Parathyroid adenoma (tissue), 2 donors: ENCODE measurements around the gene KDM3B.

Experiments used
- H2AFZ ChIP-seq: fragments of 300-600 bp; sonication (generic); one replicate; pipeline ENCODE4 v1.7.0; 2017; ENCODE audit warnings: antibody characterized with exemption, mild to moderate bottlenecking
- H3K27ac ChIP-seq: fragments of 300-600 bp; sonication (generic); one replicate; pipeline ENCODE4 v1.7.0; 2017
- H3K27me3 ChIP-seq: fragments of 300-600 bp; sonication (generic); one replicate; pipeline ENCODE4 v1.7.0; 2017; ENCODE audit warnings: low read length; ENCODE audit not compliant: control insufficient read depth, insufficient read depth
- H3K36me3 ChIP-seq: fragments of 300-600 bp; sonication (generic); one replicate; pipeline ENCODE4 v1.7.0; 2017; ENCODE audit warnings: low read length; ENCODE audit not compliant: control insufficient read depth, insufficient read depth
- H3K4me1 ChIP-seq: fragments of 300-600 bp; sonication (generic); one replicate; pipeline ENCODE4 v1.7.0; 2017; ENCODE audit warnings: control low read depth
- H3K4me2 ChIP-seq: fragments of 300-600 bp; sonication (generic); one replicate; pipeline ENCODE4 v1.7.0; 2017; ENCODE audit warnings: low read length
- H3K4me3 ChIP-seq: fragments of 300-600 bp; sonication (generic); one replicate; pipeline ENCODE4 v1.7.0; 2017; ENCODE audit warnings: low read depth, low read length
- H3K79me2 ChIP-seq: fragments of 300-600 bp; sonication (generic); one replicate; pipeline ENCODE4 v1.7.0; 2017; ENCODE audit warnings: control low read depth
- H3K9ac ChIP-seq: fragments of 300-600 bp; sonication (generic); one replicate; pipeline ENCODE4 v1.7.0; 2017; ENCODE audit warnings: mild to moderate bottlenecking
- H3K9me3 ChIP-seq: fragments of 300-600 bp; sonication (generic); one replicate; pipeline ENCODE4 v1.7.0; 2017; ENCODE audit warnings: low read length; ENCODE audit not compliant: control insufficient read depth
- CTCF ChIP-seq: fragments of 300-600 bp; sonication (generic); IDR thresholded peaks from one replicate; pipeline ENCODE4 v1.7.0; 2017; ENCODE audit warnings: antibody characterized with exemption, mild to moderate bottlenecking
- donor health status: primary hyperparathyroidism.

Gene KDM3B

GRCh38 chr5:138459311-138459933, 106.9 kb downstream of the KDM3B start:
- H3K9ac ChIP-seq = no peak overlapping the region
- H3K4me3 ChIP-seq = no peak overlapping the region
- H3K4me2 ChIP-seq = no peak overlapping the region
- no peaks in the 10 kb centered on the region for H3K36me3 ChIP-seq
- H3K27me3 ChIP-seq = no peaks in the 10 kb centered on the region
- no peaks in the 10 kb centered on the region for H3K9me3 ChIP-seq
- no peaks in the 10 kb centered on the region for H3K79me2 ChIP-seq
- H3K27ac ChIP-seq = no peak overlapping the region
- no peak overlapping the region for H2AFZ ChIP-seq
- H3K4me1 ChIP-seq = peaks cover 6% of the 10 kb centered on the region
- no peak for TF ChIP-seq CTCF

GRCh38 chr5:138460032-138460693, 107.7 kb downstream of the KDM3B start:
- no peak overlapping the region for H3K4me2 ChIP-seq
- no peak overlapping the region for H3K27ac ChIP-seq
- no peak overlapping the region for H2AFZ ChIP-seq
- TF ChIP-seq CTCF = no peak
- H3K4me3 ChIP-seq = no peak overlapping the region
- H3K36me3 ChIP-seq = no peaks in the 10 kb centered on the region
- H3K27me3 ChIP-seq = no peaks in the 10 kb centered on the region
- H3K79me2 ChIP-seq = no peaks in the 10 kb centered on the region
- peaks cover 6% of the 10 kb centered on the region for H3K4me1 ChIP-seq
- H3K9me3 ChIP-seq = no peaks in the 10 kb centered on the region
- H3K9ac ChIP-seq = no peak overlapping the region

GRCh38 chr5:138461343-138462125, 109.0 kb downstream of the KDM3B start:
- no peak overlapping the region for H3K27ac ChIP-seq
- no peak for TF ChIP-seq CTCF
- no peak overlapping the region for H2AFZ ChIP-seq

GRCh38 chr5:138463419-138464007, 111.0 kb downstream of the KDM3B start:
- Histone ChIP-seq H3K9ac (peak overlapping the region; percentile 84), H3K4me2 (peak overlapping the region; percentile 93), H3K4me1 (peaks cover 6% of the 10 kb centered on the region), H3K79me2 (no peaks in the 10 kb centered on the region), H3K36me3 (no peaks in the 10 kb centered on the region), H2AFZ (peak overlapping the region; percentile 84), H3K27me3 (no peaks in the 10 kb centered on the region), H3K9me3 (no peaks in the 10 kb centered on the region), H3K27ac (peak overlapping the region; percentile 95), H3K4me3 (peak overlapping the region; percentile 98)
- no peak for TF ChIP-seq CTCF

More at GRCh38 chr5:138461343-138462125, 109.0 kb downstream of the KDM3B start:
- peaks cover 6% of the 10 kb centered on the region for H3K4me1 ChIP-seq
- no peaks in the 10 kb centered on the region for H3K79me2 ChIP-seq
- no peak overlapping the region for H3K4me2 ChIP-seq
- H3K27me3 ChIP-seq = no peaks in the 10 kb centered on the region
- H3K36me3 ChIP-seq = no peaks in the 10 kb centered on the region
- no peaks in the 10 kb centered on the region for H3K9me3 ChIP-seq
- no peak overlapping the region for H3K4me3 ChIP-seq
- no peak overlapping the region for H3K9ac ChIP-seq
